HUES48 (cell line): ENCODE results near the gene RANBP3.

ENCODE experiments used
- H3K27ac ChIP-seq: one replicate; pipeline ENCODE4 v1.7.0; 2013; ENCODE audit warnings: low read depth, low read length, inconsistent platforms
- H3K27me3 ChIP-seq: 2 replicates; pipeline ENCODE4 v1.6.1; 2013; ENCODE audit warnings: mild to moderate bottlenecking, low read length; ENCODE audit not compliant: control insufficient read depth, insufficient read depth
- H3K36me3 ChIP-seq: 2 replicates; pipeline ENCODE4 v1.6.1; 2013; ENCODE audit warnings: low read length; ENCODE audit not compliant: control insufficient read depth, insufficient read depth
- H3K4me1 ChIP-seq: 2 replicates; pipeline ENCODE4 v1.6.1; 2013; ENCODE audit warnings: mild to moderate bottlenecking, low read length; ENCODE audit not compliant: control insufficient read depth, insufficient read depth
- H3K4me3 ChIP-seq: 2 replicates; pipeline ENCODE4 v1.5.1; 2013; ENCODE audit warnings: mild to moderate bottlenecking, low read depth, low read length
- H3K9ac ChIP-seq: 2 replicates; pipeline ENCODE4 v1.6.1; 2013; ENCODE audit warnings: mild to moderate bottlenecking, low read depth, low read length, moderate library complexity
- H3K9me3 ChIP-seq: 2 replicates; pipeline ENCODE4 v1.6.1; 2013; ENCODE audit warnings: low read length; ENCODE audit not compliant: control insufficient read depth, insufficient read depth

The RANBP3 gene

DNA sequence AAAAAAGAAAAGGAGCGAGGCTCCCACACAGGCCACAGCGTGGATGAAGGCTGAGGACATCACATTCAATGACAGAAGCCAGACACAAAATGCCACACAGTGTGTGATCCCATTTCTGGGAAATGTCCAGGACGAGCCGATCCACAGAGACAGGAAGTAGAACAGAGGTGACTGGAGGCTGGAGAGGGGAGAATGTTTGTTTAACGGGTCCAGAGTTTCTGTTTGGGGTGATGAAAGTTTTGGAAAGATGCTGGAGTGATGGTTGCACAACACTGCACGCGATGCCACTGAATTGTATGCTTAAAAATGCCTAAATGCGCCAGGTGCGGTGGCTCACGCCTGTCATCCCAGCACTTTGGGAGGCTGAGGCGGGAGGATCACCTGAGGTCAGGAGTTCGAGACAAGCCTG, 107.0 kb downstream of the RANBP3 start:
- Histone ChIP-seq H3K27ac (no peak overlapping the region), H3K27me3 (no peaks in the 10 kb centered on the region), H3K9ac (no peak overlapping the region), H3K36me3 (no peaks in the 10 kb centered on the region), H3K4me3 (no peak overlapping the region), H3K4me1 (no peaks in the 10 kb centered on the region), H3K9me3 (no peaks in the 10 kb centered on the region)

DNA sequence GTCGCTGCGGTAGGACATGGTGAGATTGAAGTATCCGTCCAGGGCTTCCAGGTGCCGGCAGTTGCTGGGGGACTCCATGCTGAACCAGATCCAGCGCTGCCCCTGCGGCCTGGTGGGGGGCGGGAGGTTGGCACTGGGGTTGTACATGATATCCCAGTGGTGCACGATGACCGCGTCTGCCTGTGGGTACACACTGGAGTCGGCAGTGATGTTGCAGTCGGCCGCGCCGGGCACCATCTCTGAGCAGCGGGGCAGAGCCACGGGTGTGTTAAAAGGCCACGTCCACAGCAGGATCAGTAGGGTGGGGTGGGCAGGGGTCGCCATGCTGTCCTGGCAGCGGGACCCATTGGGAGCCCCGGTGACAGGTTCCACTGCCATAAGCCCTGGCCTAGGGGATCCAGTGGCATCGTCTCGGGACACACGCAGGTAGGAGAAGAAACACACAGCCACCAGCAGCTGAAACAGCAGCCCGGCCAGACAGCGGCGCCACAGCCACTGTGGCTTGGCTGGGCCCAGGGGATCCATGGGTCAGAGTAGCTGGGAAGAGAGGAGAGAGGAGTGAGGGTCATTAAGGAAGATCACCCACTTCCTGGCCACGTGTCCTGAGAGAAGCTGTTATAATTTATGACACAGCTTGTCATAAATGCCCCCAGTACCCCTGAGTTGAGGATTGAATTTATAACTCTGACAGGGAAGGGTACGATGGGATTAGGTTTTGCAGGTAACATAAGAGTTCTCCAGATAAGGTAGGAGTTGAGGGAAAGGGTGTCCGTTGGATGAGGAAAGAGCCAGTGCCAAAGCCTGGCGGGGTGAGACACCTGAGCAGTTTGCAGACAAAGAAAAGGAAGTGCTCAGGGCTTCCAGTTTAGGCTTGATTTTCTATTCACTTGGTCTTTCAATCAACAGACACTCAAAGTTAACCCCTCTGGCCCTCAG, 110.5 kb downstream of the RANBP3 start:
- H3K4me3 ChIP-seq = no peak overlapping the region
- no peak overlapping the region for H3K27ac ChIP-seq
- no peak overlapping the region for H3K9ac ChIP-seq
- H3K27me3 ChIP-seq = no peaks in the 10 kb centered on the region
- no peaks in the 10 kb centered on the region for H3K9me3 ChIP-seq
- H3K36me3 ChIP-seq = no peaks in the 10 kb centered on the region
- no peaks in the 10 kb centered on the region for H3K4me1 ChIP-seq
